ENCODE data around the gene PON2.
"Not testable (repeated sequence)": the region's sequence is repeated elsewhere in the genome, so short reads cannot be mapped to it uniquely, and the experiment has no call there.

The PON2 gene

GRCh38 chr7:95391761-95392160, 43.1 kb downstream of the PON2 start:
- no peak overlapping the region for H3K27ac ChIP-seq (ENCODE audit: low read depth, low read length)
- H3K36me3 ChIP-seq (ENCODE audit: control insufficient read depth, insufficient read depth, low read length) = no peaks in the 10 kb centered on the region
- no peaks in the 10 kb centered on the region for H3K27me3 ChIP-seq (ENCODE audit: control insufficient read depth, insufficient read depth, low read length)
- no peak overlapping the region for H3K9ac ChIP-seq (ENCODE audit: low read length)
- H3K4me1 ChIP-seq (ENCODE audit: control insufficient read depth, insufficient read depth, low read length) = peaks cover 2% of the 10 kb centered on the region
- no peak overlapping the region for H3K4me3 ChIP-seq (ENCODE audit: low read length)

- no peak overlapping the region for H3K9ac ChIP-seq (ENCODE audit: low read length)
These were observed 45.3 kb downstream of the PON2 start for GRCh38 chr7:95389516-95389915.

GRCh38 chr7:95379457-95379856, 55.4 kb downstream of the PON2 start:
- not testable (repeated sequence) for H3K36me3 ChIP-seq (ENCODE audit: control insufficient read depth, insufficient read depth, low read length); H3K9ac ChIP-seq (ENCODE audit: low read length); H3K4me3 ChIP-seq (ENCODE audit: low read length); H3K27me3 ChIP-seq (ENCODE audit: control insufficient read depth, insufficient read depth, low read length); H3K27ac ChIP-seq (ENCODE audit: low read depth, low read length); H3K4me1 ChIP-seq (ENCODE audit: control insufficient read depth, insufficient read depth, low read length)

More at GRCh38 chr7:95389516-95389915, 45.3 kb downstream of the PON2 start:
- Histone ChIP-seq H3K4me1 (ENCODE audit: control insufficient read depth, insufficient read depth, low read length) (no peaks in the 10 kb centered on the region), H3K27me3 (ENCODE audit: control insufficient read depth, insufficient read depth, low read length) (no peaks in the 10 kb centered on the region), H3K36me3 (ENCODE audit: control insufficient read depth, insufficient read depth, low read length) (no peaks in the 10 kb centered on the region), H3K4me3 (ENCODE audit: low read length) (no peak overlapping the region), H3K27ac (ENCODE audit: low read depth, low read length) (no peak overlapping the region)

- Histone ChIP-seq H3K9ac (ENCODE audit: low read length) (no peak overlapping the region), H3K36me3 (ENCODE audit: control insufficient read depth, insufficient read depth, low read length) (no peaks in the 10 kb centered on the region), H3K4me1 (ENCODE audit: control insufficient read depth, insufficient read depth, low read length) (no peaks in the 10 kb centered on the region), H3K27ac (ENCODE audit: low read depth, low read length) (no peak overlapping the region), H3K27me3 (ENCODE audit: control insufficient read depth, insufficient read depth, low read length) (no peaks in the 10 kb centered on the region), H3K4me3 (ENCODE audit: low read length) (no peak overlapping the region)
These were observed 58.0 kb downstream of the PON2 start for GRCh38 chr7:95376632-95377400.

- Histone ChIP-seq H3K4me3 (ENCODE audit: low read length) (no peak overlapping the region), H3K9ac (ENCODE audit: low read length) (no peak overlapping the region), H3K4me1 (ENCODE audit: control insufficient read depth, insufficient read depth, low read length) (no peaks in the 10 kb centered on the region), H3K27ac (ENCODE audit: low read depth, low read length) (no peak overlapping the region), H3K27me3 (ENCODE audit: control insufficient read depth, insufficient read depth, low read length) (no peaks in the 10 kb centered on the region), H3K36me3 (ENCODE audit: control insufficient read depth, insufficient read depth, low read length) (no peaks in the 10 kb centered on the region)
These were observed 59.1 kb downstream of the PON2 start for GRCh38 chr7:95375591-95376257.

- H3K36me3 ChIP-seq (ENCODE audit: control insufficient read depth, insufficient read depth, low read length) = no peaks in the 10 kb centered on the region
- H3K27me3 ChIP-seq (ENCODE audit: control insufficient read depth, insufficient read depth, low read length) = no peaks in the 10 kb centered on the region
- no peaks in the 10 kb centered on the region for H3K4me1 ChIP-seq (ENCODE audit: control insufficient read depth, insufficient read depth, low read length)
- H3K9ac ChIP-seq (ENCODE audit: low read length) = no peak overlapping the region
- no peak overlapping the region for H3K4me3 ChIP-seq (ENCODE audit: low read length)
- no peak overlapping the region for H3K27ac ChIP-seq (ENCODE audit: low read depth, low read length)
These were observed 61.5 kb downstream of the PON2 start for GRCh38 chr7:95373323-95373722.

- no peak overlapping the region for H3K9ac ChIP-seq (ENCODE audit: low read length)
- no peaks in the 10 kb centered on the region for H3K4me1 ChIP-seq (ENCODE audit: control insufficient read depth, insufficient read depth, low read length)
- H3K36me3 ChIP-seq (ENCODE audit: control insufficient read depth, insufficient read depth, low read length) = no peaks in the 10 kb centered on the region
- no peaks in the 10 kb centered on the region for H3K27me3 ChIP-seq (ENCODE audit: control insufficient read depth, insufficient read depth, low read length)
- H3K4me3 ChIP-seq (ENCODE audit: low read length) = no peak overlapping the region
- H3K27ac ChIP-seq (ENCODE audit: low read depth, low read length) = no peak overlapping the region
These were observed 66.6 kb downstream of the PON2 start for GRCh38 chr7:95368235-95368634.

GRCh38 chr7:95367606-95368005, 67.2 kb downstream of the PON2 start:
- Histone ChIP-seq H3K36me3 (ENCODE audit: control insufficient read depth, insufficient read depth, low read length) (no peaks in the 10 kb centered on the region), H3K9ac (ENCODE audit: low read length) (no peak overlapping the region), H3K27me3 (ENCODE audit: control insufficient read depth, insufficient read depth, low read length) (no peaks in the 10 kb centered on the region), H3K4me3 (ENCODE audit: low read length) (no peak overlapping the region), H3K27ac (ENCODE audit: low read depth, low read length) (no peak overlapping the region), H3K4me1 (ENCODE audit: control insufficient read depth, insufficient read depth, low read length) (no peaks in the 10 kb centered on the region)

- Histone ChIP-seq H3K27ac (ENCODE audit: low read depth, low read length) (no peak overlapping the region), H3K27me3 (ENCODE audit: control insufficient read depth, insufficient read depth, low read length) (no peaks in the 10 kb centered on the region), H3K4me1 (ENCODE audit: control insufficient read depth, insufficient read depth, low read length) (no peaks in the 10 kb centered on the region), H3K4me3 (ENCODE audit: low read length) (no peak overlapping the region), H3K9ac (ENCODE audit: low read length) (no peak overlapping the region), H3K36me3 (ENCODE audit: control insufficient read depth, insufficient read depth, low read length) (no peaks in the 10 kb centered on the region)
These were observed 69.7 kb downstream of the PON2 start for GRCh38 chr7:95365151-95365550.

GRCh38 chr7:95357623-95358022, 77.2 kb downstream of the PON2 start:
- Histone ChIP-seq H3K4me3 (ENCODE audit: low read length) (no peak overlapping the region), H3K9ac (ENCODE audit: low read length) (no peak overlapping the region), H3K27me3 (ENCODE audit: control insufficient read depth, insufficient read depth, low read length) (no peaks in the 10 kb centered on the region), H3K36me3 (ENCODE audit: control insufficient read depth, insufficient read depth, low read length) (no peaks in the 10 kb centered on the region), H3K4me1 (ENCODE audit: control insufficient read depth, insufficient read depth, low read length) (no peaks in the 10 kb centered on the region), H3K27ac (ENCODE audit: low read depth, low read length) (no peak overlapping the region)

Data from rectal smooth muscle tissue (tissue), 1 donor.